Activated CD8-positive, alpha-beta T cell treated with anti-CD3 and anti-CD28 coated beads for 36 hours (primary cell): Measurements from ENCODE around the gene B4GALT5. TPM values are rescaled to one million over a fixed set of nuclear protein-coding genes. Genes with fewer than 3 reads are reported as not detected.

Experiments used
- ATAC-seq: fragments of 200-7000 bp; cut with Tn5 transposase; one replicate; pipeline ENCODE4 v1.10.0; 2021; ENCODE audit warnings: mild to moderate bottlenecking, moderate library complexity
- CTCF ChIA-PET: fragments of 350-600 bp; sonication (Branson Sonifier 250); formaldehyde crosslinking; loops from one replicate; lab custom pipeline; 2021; ENCODE audit warnings: antibody characterized with exemption; lab: Charles Lee
- POLR2A ChIA-PET: fragments of 350-600 bp; sonication (Branson Sonifier 250); formaldehyde crosslinking; loops from one replicate; lab custom pipeline; 2021; ENCODE audit warnings: antibody characterized with exemption; lab: Charles Lee
- DNase-seq: peaks from one replicate; pipeline ENCODE4 v3.0.0-alpha.2; 2020
- H3K27ac Mint-ChIP-seq: one replicate; pipeline ENCODE4 v1.8.0; 2021; ENCODE audit warnings: mild to moderate bottlenecking, mixed read lengths
- H3K27me3 Mint-ChIP-seq: one replicate; pipeline ENCODE4 v1.8.0; 2021; ENCODE audit warnings: mixed read lengths
- H3K36me3 Mint-ChIP-seq: one replicate; pipeline ENCODE4 v1.8.0; 2021; ENCODE audit warnings: low read depth, mixed read lengths
- H3K4me1 Mint-ChIP-seq: one replicate; pipeline ENCODE4 v1.8.0; 2021; ENCODE audit warnings: low read depth, mixed read lengths
- H3K4me3 Mint-ChIP-seq: one replicate; pipeline ENCODE4 v1.8.0; 2021; ENCODE audit warnings: mild to moderate bottlenecking, moderate library complexity, mixed read lengths
- H3K9me3 Mint-ChIP-seq: one replicate; pipeline ENCODE4 v1.8.0; 2021; ENCODE audit warnings: mixed read lengths
- CTCF ChIP-seq: fragments of 200-600 bp; IDR thresholded peaks from one replicate; pipeline ENCODE4 v1.8.0; 2022; ENCODE audit warnings: antibody characterized with exemption, mild to moderate bottlenecking
- intact Hi-C: fragments of 100-400 bp; cut with micrococcal nuclease; formaldehyde crosslinking; loops from one replicate; pipeline ENCODE4 v1.10.0; 2022
- total RNA-seq, 2 experiments: library from RNA; stranded (reverse); gene quantifications; one replicate each; pipeline ENCODE4 v1.2.3, GENCODE V29; 2021

B4GALT5 gene
- total RNA-seq, 2 experiments from 2014 or later: 16.5 to 16.8 TPM

- no peaks in the 10 kb centered on the region for H3K9me3 Mint-ChIP-seq
- ATAC-seq (peak; percentile 87), DNase-seq (peak; percentile 85)
- intact Hi-C loops: loop anchor here (2.0 to 10.0 kb wide), 2 partner anchors 68 to 274 kb away; no protein-coding TSS in a partner anchor
- peaks cover 16% of the 10 kb centered on the region for H3K27me3 Mint-ChIP-seq
- no peak overlapping the region for H3K4me3 Mint-ChIP-seq
- H3K4me1 Mint-ChIP-seq: peaks cover 20% of the 10 kb centered on the region
- CTCF ChIA-PET: interaction anchor here (0.6 to 10.5 kb wide), 50 partner anchors 8 to 323 kb away, joined by 3 to 438 read pairs (median 4); partner anchors contain the start of gene B4GALT5
- H3K36me3 Mint-ChIP-seq: no peaks in the 10 kb centered on the region
- POLR2A ChIA-PET: interaction anchor here (0.8 to 2.3 kb wide), 5 partner anchors 12 to 71 kb away, joined by 3 to 12 read pairs (median 7); no protein-coding TSS in a partner anchor
- peak; percentile 97 for TF ChIP-seq CTCF
- no peak overlapping the region for H3K27ac Mint-ChIP-seq
Measured at GRCh38 chr20:49608752-49609670, 104.7 kb downstream of the B4GALT5 start.

GRCh38 chr20:49607568-49607967 is 106.1 kb downstream of the B4GALT5 start:
- Mint-ChIP-seq H3K4me1 (peaks cover 28% of the 10 kb centered on the region), H3K9me3 (no peaks in the 10 kb centered on the region), H3K36me3 (peaks cover 2% of the 10 kb centered on the region), H3K4me3 (no peak overlapping the region), H3K27ac (no peak overlapping the region), H3K27me3 (peaks cover 16% of the 10 kb centered on the region)
- no peak for ATAC-seq
- TF ChIP-seq CTCF: no peak
- no peak for DNase-seq
- ChIA-PET POLR2A (interaction anchor here (0.6 to 2.3 kb wide), 6 partner anchors 10 to 190 kb away, joined by 3 to 10 read pairs (median 3); no protein-coding TSS in a partner anchor), CTCF (interaction anchor here (0.6 to 10.5 kb wide), 16 partner anchors 8 to 317 kb away, joined by 3 to 438 read pairs (median 4); no protein-coding TSS in a partner anchor)
- intact Hi-C loops: loop anchor here (10.0 kb wide), 1 partner anchor 273 kb away; no protein-coding TSS in a partner anchor

GRCh38 chr20:49603209-49603627 is 110.5 kb downstream of the B4GALT5 start:
- peak; percentile 6 for TF ChIP-seq CTCF
- H3K27me3 Mint-ChIP-seq: peaks cover 9% of the 10 kb centered on the region
- POLR2A ChIA-PET: interaction anchor here (0.6 kb wide), 1 partner anchor 62 kb away, joined by 3 read pairs; no protein-coding TSS in a partner anchor
- peak overlapping the region; percentile 30 for H3K27ac Mint-ChIP-seq
- peaks cover 20% of the 10 kb centered on the region for H3K4me1 Mint-ChIP-seq
- DNase-seq: peak; percentile 35
- no peaks in the 10 kb centered on the region for H3K9me3 Mint-ChIP-seq
- H3K4me3 Mint-ChIP-seq: no peak overlapping the region
- intact Hi-C loops: loop anchor here (2.0 to 10.0 kb wide), 2 partner anchors 60 to 268 kb away; no protein-coding TSS in a partner anchor
- peaks cover 5% of the 10 kb centered on the region for H3K36me3 Mint-ChIP-seq
- CTCF ChIA-PET: interaction anchor here (0.6 to 10.5 kb wide), 7 partner anchors 13 to 243 kb away, joined by 3 to 438 read pairs (median 3); no protein-coding TSS in a partner anchor
- ATAC-seq: no peak

- DNase-seq: no peak
- ATAC-seq: no peak
Measured at GRCh38 chr20:49602345-49603208, 111.1 kb downstream of the B4GALT5 start.

More at GRCh38 chr20:49602345-49603208, 111.1 kb downstream of the B4GALT5 start:
- Mint-ChIP-seq H3K4me1 (peaks cover 21% of the 10 kb centered on the region), H3K9me3 (peaks cover 2% of the 10 kb centered on the region), H3K27me3 (peaks cover 5% of the 10 kb centered on the region), H3K27ac (peak overlapping the region; percentile 30), H3K36me3 (peaks cover 11% of the 10 kb centered on the region), H3K4me3 (no peak overlapping the region)
- peak; percentile 11 for TF ChIP-seq CTCF
- ChIA-PET CTCF (interaction anchor here (0.8 to 10.5 kb wide), 5 partner anchors 22 to 243 kb away, joined by 3 to 438 read pairs (median 3); no protein-coding TSS in a partner anchor), POLR2A (interaction anchor here (0.7 kb wide), 1 partner anchor 392 kb away, joined by 3 read pairs; no protein-coding TSS in a partner anchor)
- intact Hi-C loops: loop anchor here (2.0 to 10.0 kb wide), 2 partner anchors 60 to 268 kb away; no protein-coding TSS in a partner anchor
